Hepatocyte (in vitro differentiated cells): ENCODE data around the gene SYCP2L.

Source experiments
- EZH2 ChIP-seq: fragments of 200-600 bp; sonication (generic); IDR thresholded peaks from 2 replicates; pipeline ENCODE4 v1.6.1; 2016; ENCODE audit warnings: antibody characterized with exemption, mild to moderate bottlenecking, borderline replicate concordance
- EZH2phosphoT487 ChIP-seq: fragments of 200-600 bp; sonication (generic); IDR thresholded peaks from one replicate; pipeline ENCODE4 v1.6.1; 2018; ENCODE audit warnings: antibody characterized with exemption, mild to moderate bottlenecking, low read depth, moderate library complexity; ENCODE audit not compliant: unreplicated experiment, severe bottlenecking
- TF ChIP-seq, protein P1 (sequence below): fragments of 200-600 bp; sonication (generic); IDR thresholded peaks from 2 replicates; pipeline ENCODE4 v1.5.1; 2016; ENCODE audit warnings: antibody characterized with exemption, mild to moderate bottlenecking; ENCODE audit not compliant: poor library complexity

DNA sequence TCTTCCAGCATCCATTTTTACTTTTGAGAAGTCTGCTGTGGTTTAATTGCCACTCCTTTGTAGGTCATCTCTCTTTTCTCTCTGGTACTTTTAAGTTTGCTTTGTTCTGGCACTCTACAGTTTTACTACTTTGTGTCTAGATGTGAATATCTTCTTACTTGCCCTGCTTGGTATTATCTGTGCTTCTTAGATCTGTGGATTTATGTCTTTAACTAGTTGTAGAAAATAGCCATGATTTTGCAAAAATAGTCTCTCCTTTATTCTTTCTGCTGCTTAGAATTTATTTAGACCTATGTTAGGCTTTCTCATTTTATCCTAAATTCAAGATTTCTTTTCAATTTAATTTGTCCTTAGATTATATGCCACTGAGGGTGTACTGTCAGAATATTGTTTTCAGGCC, 43.3 kb upstream of the SYCP2L start:
- TF ChIP-seq, protein P1, sequence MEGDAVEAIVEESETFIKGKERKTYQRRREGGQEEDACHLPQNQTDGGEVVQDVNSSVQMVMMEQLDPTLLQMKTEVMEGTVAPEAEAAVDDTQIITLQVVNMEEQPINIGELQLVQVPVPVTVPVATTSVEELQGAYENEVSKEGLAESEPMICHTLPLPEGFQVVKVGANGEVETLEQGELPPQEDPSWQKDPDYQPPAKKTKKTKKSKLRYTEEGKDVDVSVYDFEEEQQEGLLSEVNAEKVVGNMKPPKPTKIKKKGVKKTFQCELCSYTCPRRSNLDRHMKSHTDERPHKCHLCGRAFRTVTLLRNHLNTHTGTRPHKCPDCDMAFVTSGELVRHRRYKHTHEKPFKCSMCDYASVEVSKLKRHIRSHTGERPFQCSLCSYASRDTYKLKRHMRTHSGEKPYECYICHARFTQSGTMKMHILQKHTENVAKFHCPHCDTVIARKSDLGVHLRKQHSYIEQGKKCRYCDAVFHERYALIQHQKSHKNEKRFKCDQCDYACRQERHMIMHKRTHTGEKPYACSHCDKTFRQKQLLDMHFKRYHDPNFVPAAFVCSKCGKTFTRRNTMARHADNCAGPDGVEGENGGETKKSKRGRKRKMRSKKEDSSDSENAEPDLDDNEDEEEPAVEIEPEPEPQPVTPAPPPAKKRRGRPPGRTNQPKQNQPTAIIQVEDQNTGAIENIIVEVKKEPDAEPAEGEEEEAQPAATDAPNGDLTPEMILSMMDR = no peak
- TF ChIP-seq EZH2 = no peak
- no peak for TF ChIP-seq EZH2phosphoT487
